Kidney epithelial cell (primary cell): Measurements from ENCODE around the gene CHRFAM7A. TPM values are rescaled to one million over a fixed set of nuclear protein-coding genes. Genes with fewer than 3 reads are reported as not detected.
"Not testable (repeated sequence)": the region's sequence is repeated elsewhere in the genome, so short reads cannot be mapped to it uniquely, and the experiment has no call there.

ENCODE experiments used
- DNase-seq: peaks from one replicate; pipeline ENCODE4 v3.0.0-alpha.2; 2010; ENCODE audit warnings: low read depth
- H3K27me3 ChIP-seq: 2 replicates; pipeline ENCODE4 v1.6.0; 2011; ENCODE audit warnings: low read length; ENCODE audit not compliant: control insufficient read depth, insufficient read depth
- H3K36me3 ChIP-seq: 2 replicates; pipeline ENCODE4 v1.5.1; 2011; ENCODE audit warnings: low read length; ENCODE audit not compliant: control insufficient read depth, insufficient read depth
- H3K4me3 ChIP-seq: 2 replicates; pipeline ENCODE4 v1.5.1; 2011; ENCODE audit warnings: low read depth, mild to moderate bottlenecking, control low read depth, low read length
- total RNA-seq: library from RNA; depleted of rRNA; stranded (reverse); fragments of >200 nt; gene quantifications from 2 replicates; pipeline ENCODE4 v1.2.3, GENCODE V29; 2015

CHRFAM7A gene
- 1.1 and 8.5 TPM in 2 replicates for total RNA-seq

DNA sequence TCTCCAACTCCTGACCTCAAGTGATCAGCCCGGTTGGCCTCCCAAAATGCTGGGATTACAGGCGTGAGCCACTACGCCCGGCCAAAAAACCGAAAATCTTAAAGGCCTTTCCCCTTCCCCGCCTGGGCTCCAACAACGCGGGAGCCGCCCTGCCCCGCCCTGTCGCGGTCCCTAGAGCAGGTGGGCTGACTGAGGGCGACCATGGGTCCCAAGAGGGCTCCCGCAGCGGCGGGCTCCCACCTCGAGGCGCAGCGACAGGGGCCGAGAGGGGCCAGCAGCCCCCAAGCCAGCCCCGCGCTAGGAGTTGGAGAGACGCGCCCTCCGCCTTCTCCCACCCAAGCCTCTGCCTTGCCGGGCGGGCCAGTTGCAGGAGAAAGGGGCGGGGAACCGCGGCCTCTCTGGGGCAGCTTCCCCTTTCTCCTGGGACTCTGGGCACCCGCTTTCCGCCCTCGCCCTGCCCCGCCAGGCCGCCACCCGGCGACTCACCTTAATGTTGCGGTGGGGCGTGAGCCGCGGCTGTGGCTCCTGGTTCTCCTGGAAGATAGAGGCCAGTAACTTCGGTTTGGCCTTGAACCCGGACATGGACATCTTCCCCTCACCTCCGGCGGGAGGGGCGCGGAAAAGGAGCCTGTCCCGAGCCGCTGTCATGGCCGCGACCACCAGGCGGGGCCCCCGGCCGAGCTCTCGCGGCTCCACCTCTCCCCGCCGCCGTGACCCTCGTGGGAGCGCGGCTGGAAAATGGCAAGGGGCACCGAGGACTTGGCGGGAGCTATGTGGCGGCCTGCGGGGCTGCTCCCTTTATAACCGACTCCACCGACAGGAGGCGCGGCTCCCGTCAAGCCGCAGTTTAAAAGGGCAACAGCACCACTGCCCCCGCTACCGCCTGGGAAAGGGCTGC is at the start of gene CHRFAM7A:
Gene CHRFAM7A (minus strand): TSS at position 775 of the 898 bp plus-strand sequence. CDS start 10,189 bp downstream, outside the sequence.
- H3K4me3 ChIP-seq, result peak within 1 kb of the TSS; percentile 28
- H3K36me3 ChIP-seq, H3K27me3 ChIP-seq, DNase-seq: not testable (repeated sequence)

DNA sequence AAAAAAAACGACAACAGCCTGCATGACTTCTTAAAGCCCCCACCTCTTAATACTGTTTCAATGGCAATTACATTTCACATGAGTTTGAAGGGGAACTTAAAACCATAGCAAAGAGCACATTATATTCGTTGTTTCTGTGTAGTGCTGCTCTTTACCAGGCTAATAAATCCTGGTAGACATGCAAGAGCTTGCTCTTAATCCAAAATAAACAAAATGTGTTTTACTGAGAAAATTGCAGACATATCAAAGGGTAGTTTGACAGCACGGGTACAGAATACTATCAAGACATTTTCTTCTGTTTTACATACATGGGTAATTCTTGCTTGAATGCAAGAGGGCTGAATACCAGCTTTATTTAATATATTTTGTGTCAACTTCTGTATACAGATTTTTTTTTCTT is 45.0 kb upstream of the CHRFAM7A start:
- not testable (repeated sequence) for H3K36me3 ChIP-seq, H3K4me3 ChIP-seq, H3K27me3 ChIP-seq, DNase-seq

DNA sequence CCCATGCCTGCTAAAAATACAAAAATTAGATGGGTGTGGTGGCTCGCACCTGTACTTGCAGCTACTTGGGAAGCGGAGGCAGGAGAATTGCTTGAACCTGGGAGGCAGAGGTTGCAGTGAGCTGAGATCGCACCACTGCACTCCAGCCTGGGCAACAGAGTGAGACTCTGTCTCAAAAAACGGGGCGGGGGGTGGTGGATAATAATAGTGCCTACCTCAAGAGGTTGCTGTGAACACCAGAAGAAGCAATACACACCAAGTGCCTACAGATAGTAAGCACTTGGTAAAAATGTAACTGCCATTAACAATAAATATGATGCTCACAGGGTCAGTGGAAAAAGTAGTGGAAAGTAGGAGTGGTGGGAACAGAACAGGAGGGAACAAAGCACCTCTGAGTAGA is 42.5 kb upstream of the CHRFAM7A start:
- not testable (repeated sequence) for H3K27me3 ChIP-seq, H3K36me3 ChIP-seq, H3K4me3 ChIP-seq, DNase-seq

DNA sequence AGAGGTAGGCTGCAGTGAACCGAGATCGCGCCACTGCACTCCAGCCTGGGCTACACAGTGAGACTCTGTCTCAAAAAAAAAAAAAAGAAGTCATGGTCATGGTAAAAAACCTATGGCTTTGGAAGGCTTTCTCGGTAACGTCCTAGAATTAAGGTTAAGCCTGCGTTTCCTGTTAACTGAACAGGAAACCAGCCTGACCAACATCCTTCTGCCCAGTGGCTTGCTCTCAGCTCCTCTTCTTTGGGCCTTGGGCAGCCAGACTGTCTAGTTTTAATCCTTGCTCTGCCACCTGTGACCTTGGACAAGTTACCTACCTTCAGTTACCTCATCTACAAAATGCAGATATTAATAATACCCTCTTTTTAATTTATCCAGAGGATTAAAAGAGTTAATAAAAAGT is 27.4 kb upstream of the CHRFAM7A start:
- H3K4me3 ChIP-seq, DNase-seq, H3K27me3 ChIP-seq, H3K36me3 ChIP-seq: not testable (repeated sequence)

DNA sequence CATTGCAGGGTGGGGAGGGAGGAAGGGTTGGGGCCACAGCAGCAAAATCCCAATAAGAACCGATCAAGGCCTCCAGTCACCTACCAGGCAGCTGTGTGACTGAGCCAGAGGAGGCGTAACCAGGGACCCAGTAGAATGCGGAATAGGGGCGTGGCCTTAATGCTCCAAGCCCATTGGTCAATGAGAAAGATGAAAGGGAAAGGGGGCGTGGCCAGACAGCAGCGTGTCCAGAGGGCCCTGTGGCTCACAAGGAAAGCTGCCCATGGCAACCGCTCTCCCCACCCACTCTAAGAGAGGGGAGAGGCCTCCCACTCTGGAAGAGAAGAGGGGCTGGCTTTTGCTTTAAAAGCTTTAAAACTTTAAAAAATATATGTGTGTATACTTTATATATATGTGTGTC is 20.8 kb upstream of the CHRFAM7A start, which contains the start of gene GOLGA8R:
Gene GOLGA8R (minus strand): TSS at position 101 of the 400 bp plus-strand sequence. CDS start 98 bp downstream, at position 3.
- DNase-seq, H3K36me3 ChIP-seq, H3K4me3 ChIP-seq: not testable (repeated sequence)

DNA sequence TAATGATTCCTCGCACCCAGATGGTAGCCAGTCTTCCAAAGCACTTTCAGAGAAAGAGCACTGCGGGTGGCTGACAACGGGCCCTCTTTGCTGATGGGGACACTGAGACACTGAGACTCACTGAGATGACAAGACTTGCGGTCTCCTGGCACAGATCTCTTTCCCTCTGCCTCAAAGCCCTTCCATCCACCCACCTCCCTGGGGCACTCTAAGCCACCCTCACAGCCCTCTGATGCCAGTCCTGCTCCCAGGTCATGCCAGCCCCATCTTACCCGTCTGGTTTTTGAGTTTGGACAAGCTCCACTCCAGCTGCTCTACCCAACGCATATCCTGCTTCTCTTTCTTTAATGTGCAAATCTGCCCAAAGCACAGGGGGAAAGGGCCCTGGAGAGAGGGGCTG is 14.3 kb upstream of the CHRFAM7A start:
- not testable (repeated sequence) for H3K27me3 ChIP-seq, DNase-seq, H3K36me3 ChIP-seq, H3K4me3 ChIP-seq

More for the DNA sequence above, 20.8 kb upstream of the CHRFAM7A start, which contains the start of gene GOLGA8R:
- not testable (repeated sequence) for H3K27me3 ChIP-seq

DNA sequence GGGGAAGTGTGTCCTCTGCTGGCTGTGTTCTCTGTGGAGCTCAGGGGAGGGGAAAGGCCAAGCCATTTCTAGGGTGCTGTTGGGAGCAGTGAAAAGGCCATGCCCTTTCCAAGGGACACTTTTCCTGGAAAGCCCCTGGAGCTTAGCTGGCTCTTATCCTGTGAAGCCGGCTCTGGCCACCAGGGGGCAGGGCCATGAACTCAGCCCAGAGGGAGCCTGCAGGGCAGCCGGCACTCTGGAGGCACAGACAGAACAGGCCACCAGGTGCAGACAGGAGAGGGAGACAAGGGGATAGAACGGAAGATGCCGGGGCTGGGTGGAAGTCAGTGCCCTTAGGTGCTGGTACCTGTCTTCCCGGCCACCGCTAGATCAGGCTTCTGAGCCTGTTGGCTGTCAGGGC is 5.6 kb upstream of the CHRFAM7A start:
- H3K36me3 ChIP-seq, H3K4me3 ChIP-seq, DNase-seq, H3K27me3 ChIP-seq: not testable (repeated sequence)

DNA sequence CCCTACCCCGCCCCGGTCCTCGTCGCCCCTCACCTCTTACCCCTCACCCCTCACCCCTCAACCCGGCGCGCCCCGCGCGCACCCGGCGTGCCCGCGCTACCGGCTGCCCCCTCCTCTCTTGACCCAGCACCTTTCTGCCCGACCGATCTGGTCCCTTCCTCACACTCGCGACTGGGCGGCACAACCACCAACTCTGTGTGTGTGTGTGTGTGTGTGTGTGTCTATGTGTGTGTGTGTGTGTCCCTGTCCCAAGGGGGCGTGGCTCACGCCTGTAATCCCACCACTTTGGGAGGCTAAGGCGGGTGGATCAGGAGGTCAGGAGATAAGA is 288 bp upstream of the CHRFAM7A start:
- not testable (repeated sequence) for DNase-seq

DNA sequence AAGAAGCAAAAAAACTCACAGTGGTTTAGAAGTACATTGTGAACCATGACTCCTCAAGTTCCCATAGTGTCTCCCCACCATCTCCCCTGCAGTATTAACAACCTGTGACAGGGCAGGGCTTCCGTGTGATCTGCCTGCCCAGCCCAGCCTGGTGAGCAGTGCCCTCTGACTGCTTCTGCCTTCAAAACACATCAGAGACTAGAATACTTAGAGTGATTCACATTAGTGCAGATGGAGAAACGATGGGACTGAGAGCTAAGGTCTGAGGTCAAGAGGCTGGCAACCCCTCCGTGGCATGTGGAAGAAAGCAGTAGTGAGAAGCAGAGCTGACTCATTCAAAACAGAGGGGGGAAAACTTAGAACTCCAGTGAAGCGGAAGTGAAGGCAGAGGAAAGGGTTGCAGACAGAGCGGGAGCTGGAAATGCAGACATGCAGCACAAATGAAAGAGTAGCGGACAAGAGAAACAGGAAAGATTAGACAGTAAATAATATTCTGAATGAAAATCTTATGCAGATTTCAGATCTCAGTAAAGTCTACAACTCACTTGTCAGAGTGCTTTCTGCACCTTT is 6.9 kb downstream of the CHRFAM7A start:
- DNase-seq, H3K4me3 ChIP-seq, H3K36me3 ChIP-seq, H3K27me3 ChIP-seq: not testable (repeated sequence)

More for the DNA sequence above, 288 bp upstream of the CHRFAM7A start:
- not testable (repeated sequence) for H3K4me3 ChIP-seq, H3K36me3 ChIP-seq, H3K27me3 ChIP-seq

DNA sequence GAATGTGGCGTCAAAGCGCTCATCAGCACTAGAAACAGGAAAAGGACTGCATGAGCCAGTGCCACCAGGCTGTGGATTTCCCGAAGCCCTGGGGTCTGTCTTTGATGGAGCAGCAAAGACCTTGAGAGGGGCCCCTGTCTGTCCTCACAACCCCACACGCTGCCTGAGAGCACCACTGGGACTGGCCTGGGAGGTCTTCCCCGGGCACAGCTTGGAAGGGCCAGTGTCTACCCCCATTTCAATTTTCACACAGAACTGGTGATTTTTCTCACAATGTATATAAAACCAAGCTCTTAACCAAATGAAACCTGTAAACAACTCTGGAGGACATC is 16.3 kb downstream of the CHRFAM7A start:
- not testable (repeated sequence) for H3K4me3 ChIP-seq, H3K27me3 ChIP-seq, H3K36me3 ChIP-seq, DNase-seq

DNA sequence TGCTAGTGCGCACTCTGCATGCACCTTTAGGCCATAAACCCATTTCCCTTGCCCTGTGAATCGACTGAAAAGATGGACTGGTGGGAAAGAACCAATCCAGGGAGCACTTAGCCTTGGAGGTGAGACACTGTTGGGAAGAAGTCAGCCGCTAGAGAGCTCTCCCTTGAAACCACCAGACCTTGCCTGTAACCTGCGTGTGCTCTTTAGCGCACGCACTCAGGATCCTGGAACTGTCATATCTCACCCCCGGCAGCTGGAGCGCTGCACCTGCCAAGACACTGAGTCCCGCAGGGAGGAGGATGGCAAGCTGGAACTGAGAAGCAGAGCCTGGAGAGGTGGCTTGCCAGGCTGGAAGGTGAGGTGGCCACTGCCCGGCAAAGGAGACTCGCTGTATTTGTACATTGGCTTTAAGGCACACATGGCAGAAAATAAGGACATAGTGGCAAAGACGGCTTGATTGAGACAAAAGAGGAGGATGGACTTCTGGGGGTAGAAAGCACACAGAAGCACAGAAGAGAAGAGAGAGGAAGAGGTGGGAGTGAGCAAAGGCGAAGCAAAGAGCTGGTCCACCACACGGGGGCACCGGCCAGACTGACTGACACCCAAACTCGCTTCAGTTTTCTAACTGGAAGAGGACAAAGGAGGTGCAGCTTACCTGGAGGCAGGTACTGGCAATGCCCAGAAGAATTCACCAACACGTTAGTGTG is 16.8 kb downstream of the CHRFAM7A start:
- not testable (repeated sequence) for H3K4me3 ChIP-seq, H3K36me3 ChIP-seq, DNase-seq, H3K27me3 ChIP-seq

DNA sequence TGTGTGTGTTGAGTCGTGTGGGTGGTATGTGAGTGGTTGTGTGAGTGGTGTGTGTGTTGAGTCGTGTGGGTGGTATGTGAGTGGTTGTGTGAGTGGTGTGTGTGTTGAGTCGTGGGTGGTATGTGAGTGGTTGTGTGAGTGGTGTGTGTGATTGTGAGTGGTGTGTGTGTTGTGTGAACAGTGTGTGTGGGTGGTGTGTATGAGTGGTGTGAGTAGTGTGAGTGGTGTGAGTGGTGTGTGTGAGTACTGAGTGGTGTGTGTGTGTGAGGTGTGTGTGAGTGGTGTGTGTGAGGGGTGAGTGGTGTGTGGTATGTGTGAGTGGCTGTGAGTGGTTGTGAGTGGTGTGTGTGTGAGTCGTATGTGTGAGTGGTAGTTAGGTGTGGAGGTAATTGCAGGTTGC is 17.5 kb downstream of the CHRFAM7A start:
- H3K4me3 ChIP-seq, DNase-seq, H3K27me3 ChIP-seq, H3K36me3 ChIP-seq: not testable (repeated sequence)

DNA sequence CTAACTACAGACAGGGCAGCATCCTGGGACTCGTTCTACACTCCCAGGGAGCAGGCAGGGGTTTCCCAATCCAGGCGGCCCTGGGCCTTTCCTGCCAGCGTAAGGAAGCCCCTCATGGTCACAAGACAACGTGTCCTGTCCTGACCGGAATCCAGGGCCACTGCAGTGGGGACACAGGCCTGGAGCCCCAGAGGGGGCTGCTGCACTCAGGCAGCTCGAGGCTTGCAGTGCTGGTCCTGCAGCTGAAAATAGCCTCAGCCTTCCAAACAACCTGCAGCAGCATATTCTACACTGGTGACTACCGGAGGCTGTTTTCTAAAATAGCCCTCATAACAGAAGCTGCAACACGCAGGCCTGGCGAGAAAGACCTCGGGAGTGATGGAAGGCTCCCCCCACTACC is 18.5 kb downstream of the CHRFAM7A start:
- H3K27me3 ChIP-seq, H3K36me3 ChIP-seq, H3K4me3 ChIP-seq, DNase-seq: not testable (repeated sequence)

DNA sequence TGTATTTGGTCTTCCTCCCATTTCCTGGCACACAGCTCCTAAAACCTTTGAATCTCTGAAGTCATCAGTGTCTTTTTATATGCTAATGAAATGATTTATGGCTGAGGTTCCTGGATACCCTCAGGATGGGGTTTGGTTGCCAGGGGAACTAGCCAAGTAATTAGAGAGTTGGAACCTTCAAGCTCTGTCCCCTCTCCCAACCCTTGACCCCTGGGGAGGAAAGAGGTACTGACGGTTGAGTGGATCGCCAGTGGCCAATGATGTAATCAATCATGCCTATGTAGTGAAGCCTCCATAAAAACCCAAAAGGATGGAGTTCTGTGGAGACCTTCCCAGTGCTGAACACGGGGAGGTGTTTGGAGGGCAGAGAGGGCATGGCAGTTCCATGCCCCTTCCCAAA is 25.1 kb downstream of the CHRFAM7A start:
- H3K4me3 ChIP-seq, H3K36me3 ChIP-seq, DNase-seq, H3K27me3 ChIP-seq: not testable (repeated sequence)

DNA sequence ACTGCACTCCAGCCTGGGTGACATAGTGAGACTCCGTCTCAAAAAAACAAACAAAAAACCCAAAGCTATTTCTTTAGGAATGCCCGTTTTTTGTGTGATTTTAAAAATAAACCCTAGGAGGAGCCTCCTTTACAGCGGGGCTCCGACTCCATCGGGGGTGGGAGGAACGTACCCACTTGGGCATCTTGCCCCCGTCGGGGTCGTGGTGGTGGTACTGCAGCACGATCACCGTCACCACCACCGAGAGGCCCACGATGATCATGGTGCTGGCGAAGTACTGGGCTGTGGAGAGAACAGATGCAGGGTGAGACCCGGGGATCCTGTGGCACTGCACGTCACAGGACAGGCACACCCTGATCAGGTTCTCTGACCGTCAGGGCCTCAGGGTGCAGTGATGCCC is 26.1 kb downstream of the CHRFAM7A start:
- H3K27me3 ChIP-seq, H3K4me3 ChIP-seq, DNase-seq, H3K36me3 ChIP-seq: not testable (repeated sequence)
